ENCODE measurements around the gene CNIH2. TPM values are rescaled to one million over a fixed set of nuclear protein-coding genes. Genes with fewer than 3 reads are reported as not detected.

The CNIH2 gene
- total RNA-seq, 4 donors from 2014 or later, result not detected

- intact Hi-C loops (cut with DNase I), result no loop called here
- peaks cover 6 to 32% of the 10 kb centered on the region in 2 donors for H3K4me1 ChIP-seq
- H3K27me3 ChIP-seq, result peaks cover 3% of the 10 kb centered on the region
- no peaks in the 10 kb centered on the region for H3K9me3 ChIP-seq
- H3K27ac ChIP-seq, result peak overlapping the region in 2 of 3 donors; percentile 8 to 73
- H3K4me3 ChIP-seq (replicated peaks in 1 of 3), result no peak overlapping the region
- TF ChIP-seq POLR2A (IDR thresholded peaks at IDR 0.05), result no peak
- no peak for TF ChIP-seq CTCF (IDR thresholded peaks at IDR 0.05)
- no peak for DNase-seq
- no peaks in the 10 kb centered on the region for H3K36me3 ChIP-seq
- WGBS, 2 donors, result 76 to 79% methylated on average over 1 of the region's 1 CpG
Measured at GRCh38 chr11:66314186-66314501, 36.2 kb downstream of the CNIH2 start.

- peaks cover 6 to 32% of the 10 kb centered on the region in 2 donors for H3K4me1 ChIP-seq
- 83 to 88% methylated on average over 11 to 13 of the region's 17 CpGs for WGBS, 2 donors
- H3K36me3 ChIP-seq, result no peaks in the 10 kb centered on the region
- peak overlapping the region in 2 of 3 donors; percentile 8 to 73 for H3K27ac ChIP-seq
- H3K4me3 ChIP-seq (replicated peaks in 1 of 3), result no peak overlapping the region
- DNase-seq, result no peak
- intact Hi-C loops (cut with DNase I), result no loop called here
- no peak for TF ChIP-seq POLR2A (IDR thresholded peaks at IDR 0.05)
- no peak for TF ChIP-seq CTCF (IDR thresholded peaks at IDR 0.05)
- H3K9me3 ChIP-seq, result no peaks in the 10 kb centered on the region
- peaks cover 3% of the 10 kb centered on the region for H3K27me3 ChIP-seq
Measured at GRCh38 chr11:66314561-66315497, 36.9 kb downstream of the CNIH2 start.

- peaks cover 3% of the 10 kb centered on the region for H3K27me3 ChIP-seq
- no peaks in the 10 kb centered on the region for H3K9me3 ChIP-seq
- H3K4me3 ChIP-seq (replicated peaks in 1 of 3), result peak overlapping the region in 1 of 3 donors; percentile 26
- no peaks in the 10 kb centered on the region for H3K36me3 ChIP-seq
- peaks cover 6 to 32% of the 10 kb centered on the region in 2 donors for H3K4me1 ChIP-seq
- TF ChIP-seq POLR2A (IDR thresholded peaks at IDR 0.05) (no peak), CTCF (IDR thresholded peaks at IDR 0.05) (no peak)
- peak overlapping the region in 1 of 3 donors; percentile 53 for H3K27ac ChIP-seq
- no peak for DNase-seq
- 78 to 86% methylated on average over 14 of the region's 14 CpGs for WGBS, 2 donors
- intact Hi-C loops (cut with DNase I), result no loop called here
Measured at GRCh38 chr11:66315498-66315885, 37.5 kb downstream of the CNIH2 start.

GRCh38 chr11:66315921-66316811 lies 38.2 kb downstream of the CNIH2 start:
- intact Hi-C loops (cut with DNase I), result no loop called here
- peaks cover 3% of the 10 kb centered on the region for H3K27me3 ChIP-seq
- H3K4me3 ChIP-seq (replicated peaks in 1 of 3), result peak overlapping the region in 1 of 3 donors; percentile 26
- DNase-seq, result no peak
- peaks cover 6 to 32% of the 10 kb centered on the region in 2 donors for H3K4me1 ChIP-seq
- TF ChIP-seq POLR2A (IDR thresholded peaks at IDR 0.05) (no peak), CTCF (IDR thresholded peaks at IDR 0.05) (no peak)
- H3K27ac ChIP-seq, result peak overlapping the region in 1 of 3 donors; percentile 53
- H3K36me3 ChIP-seq, result no peaks in the 10 kb centered on the region
- 69 to 71% methylated on average over 30 of the region's 52 CpGs for WGBS, 2 donors
- H3K9me3 ChIP-seq, result no peaks in the 10 kb centered on the region

All from thyroid gland (tissue), 4 donors.